HG03025 (cell line): ENCODE measurements around the gene CCNL2.
A peak's percentile ranks its signal among the peaks of the same experiment; 100 is the strongest.
"Not testable (repeated sequence)": the region's sequence is repeated elsewhere in the genome, so short reads cannot be mapped to it uniquely, and the experiment has no call there.

Experiments
- ATAC-seq: cut with Tn5 transposase; IDR thresholded peaks from one replicate; pipeline ENCODE4 v1.9.1; 2021; ENCODE audit warnings: mild to moderate bottlenecking, moderate library complexity; ENCODE audit not compliant: unreplicated experiment, low FRiP score

Gene CCNL2

DNA sequence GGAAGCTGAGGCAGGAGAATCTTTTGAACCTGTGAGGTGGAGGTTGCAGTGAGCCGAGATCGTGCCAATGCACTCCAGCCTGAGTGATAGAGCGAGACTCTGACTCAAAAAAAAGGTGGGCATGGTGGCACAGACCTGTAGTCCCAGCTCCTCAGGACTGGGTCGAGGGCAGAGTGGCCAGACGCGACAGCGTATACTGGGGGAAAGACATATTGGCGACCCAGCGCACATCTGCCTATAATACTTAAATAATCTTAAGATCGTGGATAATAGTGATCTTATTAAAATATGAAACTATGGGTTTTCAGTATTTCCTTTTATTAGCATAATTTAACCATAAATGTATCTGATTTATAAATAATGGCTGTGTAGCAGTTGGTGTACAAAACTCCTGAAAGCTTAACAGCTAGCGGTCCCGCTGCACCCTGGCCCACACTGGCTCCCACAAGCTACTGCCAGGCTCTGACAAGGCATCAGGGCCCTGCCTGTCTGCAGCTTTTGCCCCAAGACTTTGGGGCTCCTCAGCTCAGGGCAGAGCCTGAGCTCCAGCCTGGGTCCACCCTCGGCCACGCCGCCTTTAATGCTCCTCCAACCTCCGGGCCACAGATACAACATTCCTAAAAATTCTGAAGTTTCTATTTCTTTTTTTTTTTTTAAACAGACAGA is 21.5 kb downstream of the CCNL2 start:
- ATAC-seq: no peak

DNA sequence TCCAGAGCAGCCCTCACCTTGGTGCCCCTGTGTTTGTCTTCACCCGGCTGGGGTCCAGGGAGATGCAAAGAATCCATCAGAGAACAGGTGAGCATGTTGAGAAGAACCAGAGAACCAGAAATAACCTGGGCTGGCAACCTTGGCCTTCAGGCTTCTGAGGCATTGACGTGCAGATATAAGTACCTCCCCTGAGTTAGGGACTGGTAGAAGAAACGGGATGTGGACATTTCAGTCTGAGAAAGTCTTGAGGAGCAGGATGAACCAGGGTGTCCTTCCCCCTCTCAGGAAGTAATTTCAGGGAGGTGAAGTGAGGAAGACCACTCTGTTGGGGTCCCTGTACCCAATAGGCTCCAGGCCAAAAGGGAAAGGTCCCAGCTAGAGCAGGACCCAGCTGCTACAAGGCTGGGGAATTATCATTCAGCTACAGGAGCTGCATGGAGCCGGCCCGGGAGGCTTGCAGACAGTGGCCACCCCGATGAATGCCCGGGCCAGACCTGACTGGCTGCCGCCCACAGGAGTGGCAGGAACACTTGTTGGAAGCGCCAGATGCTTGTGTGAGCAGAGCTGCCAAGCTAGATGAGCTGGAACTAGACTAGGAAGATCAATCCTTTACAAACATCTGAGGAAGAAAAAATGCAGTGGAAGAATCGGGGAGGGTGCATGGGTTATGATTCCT is 22.4 kb downstream of the CCNL2 start:
- no peak for ATAC-seq

DNA sequence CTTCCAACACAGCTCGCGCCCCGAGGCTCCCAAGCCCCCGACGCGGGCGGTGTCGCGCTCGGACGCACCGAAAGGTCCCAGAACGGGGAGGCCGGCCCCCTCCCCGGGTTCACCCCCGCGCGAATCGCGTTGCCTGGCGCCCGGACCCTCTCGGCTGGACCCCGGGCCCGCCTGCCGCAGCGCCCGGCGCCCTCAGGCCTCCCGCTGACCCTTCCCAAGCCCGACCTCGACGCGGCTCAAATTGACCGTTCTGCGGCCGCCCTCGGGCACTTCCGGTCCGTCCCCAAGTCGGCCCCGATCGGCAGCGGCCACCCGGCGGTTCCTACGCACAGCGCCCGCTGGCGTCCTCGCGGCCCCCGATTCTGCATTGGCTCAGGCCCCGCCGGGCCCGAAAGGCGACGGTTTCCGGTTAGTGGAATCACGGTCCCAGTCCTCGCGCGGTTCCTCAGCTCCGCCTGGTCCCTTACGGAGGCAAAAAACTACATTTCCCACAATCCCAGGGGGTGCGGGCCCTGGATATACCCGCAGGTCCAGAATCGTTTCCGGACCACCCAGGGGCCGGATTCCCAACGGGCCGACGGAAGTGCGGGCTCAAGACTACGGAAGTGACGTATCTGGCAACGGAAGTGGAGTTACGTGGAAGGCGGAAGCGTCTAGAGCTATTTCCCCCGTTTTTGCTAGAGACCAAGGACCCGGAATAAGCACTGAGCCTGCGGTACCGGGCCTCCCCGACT is 24.0 kb downstream of the CCNL2 start, which contains the start of gene AURKAIP1:
TSS of gene AURKAIP1 (minus strand) at position 279 of the 734 bp plus-strand sequence. CDS start 451 bp downstream, outside the sequence.
- ATAC-seq: peak; percentile 85

DNA sequence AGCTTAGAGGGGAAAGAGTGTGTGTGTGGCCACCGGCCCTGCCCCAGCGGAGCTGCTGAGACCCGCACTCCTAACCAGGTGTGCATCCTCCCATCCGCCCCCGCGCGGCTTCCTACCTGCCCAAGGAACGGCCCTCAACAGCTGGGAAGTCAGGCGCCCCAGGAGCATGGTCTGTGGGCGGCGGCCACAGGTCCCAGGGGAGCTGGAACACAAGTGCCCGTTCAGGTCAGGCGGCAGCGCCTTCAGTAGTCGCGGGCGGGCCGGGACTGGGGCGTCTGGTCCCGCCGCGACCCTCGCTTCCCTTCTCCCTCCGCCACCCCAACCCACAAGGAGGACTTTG is 24.6 kb downstream of the CCNL2 start:
- peak; percentile 1 for ATAC-seq

DNA sequence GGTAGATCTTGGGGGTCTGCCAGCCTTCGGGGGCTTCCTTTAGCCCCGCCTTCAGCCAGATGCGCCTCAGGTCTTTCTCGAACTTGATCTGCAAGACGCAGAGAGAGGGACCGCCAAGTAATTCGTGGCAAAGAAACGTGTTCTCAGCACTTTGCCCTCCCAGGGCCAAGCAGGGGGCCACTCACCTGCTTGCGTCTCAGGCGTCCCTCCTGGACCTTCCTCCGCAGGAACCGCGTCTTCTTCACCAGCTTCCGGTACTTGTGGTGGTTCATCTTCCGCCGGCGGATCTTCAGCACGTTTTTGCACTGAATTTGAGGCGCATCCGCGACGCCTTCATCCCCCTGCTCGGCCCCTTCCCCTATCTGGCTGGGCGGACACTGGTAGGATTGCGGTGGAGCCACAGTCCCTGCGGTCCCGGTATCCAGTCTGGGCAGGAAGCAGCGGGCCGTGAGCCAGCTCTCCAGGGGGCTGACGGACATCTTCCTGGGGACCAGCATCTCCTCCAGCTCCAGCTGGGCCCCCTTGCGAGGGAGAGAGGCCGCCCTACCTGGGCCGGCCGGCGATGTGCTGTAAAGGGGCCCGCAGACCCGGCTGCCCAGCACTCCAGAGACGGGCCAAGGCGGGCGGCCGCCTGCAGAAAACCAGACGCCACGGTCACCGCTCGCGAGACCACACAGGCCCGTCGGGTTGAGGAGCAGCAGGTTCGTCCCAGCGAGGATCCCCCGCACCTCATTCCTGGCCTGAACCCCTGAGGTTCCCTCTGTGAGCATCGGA is 25.1 kb downstream of the CCNL2 start:
- no peak for ATAC-seq

DNA sequence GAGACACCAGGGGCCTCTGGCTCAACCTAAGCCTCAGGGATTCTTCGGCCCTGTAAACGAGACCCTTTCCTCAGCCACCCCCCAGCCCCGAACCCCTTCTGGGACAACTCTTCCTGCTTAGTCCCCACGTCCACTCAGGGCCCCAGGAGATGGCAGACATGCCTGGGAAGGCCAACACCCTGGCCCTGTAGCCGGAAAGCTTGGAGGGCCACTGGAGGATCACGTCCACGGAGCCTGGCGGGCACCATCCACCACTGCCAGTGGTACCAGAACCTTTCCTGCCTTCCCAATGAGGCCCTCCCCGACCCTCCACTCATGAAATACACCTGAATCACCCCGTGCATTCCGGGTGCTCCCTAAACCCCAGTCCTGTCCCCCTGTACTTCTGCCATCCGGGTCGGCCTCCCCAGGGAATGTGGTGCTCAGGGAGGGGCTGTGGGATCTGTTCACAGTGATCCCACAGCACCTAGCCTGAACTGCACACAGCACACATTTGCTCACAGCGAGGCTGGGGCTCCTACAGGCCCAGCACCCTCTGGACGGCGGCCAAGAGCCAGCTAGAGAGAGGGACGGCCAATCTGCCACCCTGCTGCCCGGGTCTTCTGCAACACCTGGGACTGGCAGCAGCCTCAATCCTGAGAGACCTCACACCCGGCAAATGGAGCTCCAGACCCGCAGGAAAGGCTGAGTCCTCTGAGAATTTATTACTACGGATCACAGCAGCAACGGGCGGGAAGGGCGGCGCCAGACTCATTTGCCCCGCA is 25.9 kb downstream of the CCNL2 start:
- no peak for ATAC-seq

DNA sequence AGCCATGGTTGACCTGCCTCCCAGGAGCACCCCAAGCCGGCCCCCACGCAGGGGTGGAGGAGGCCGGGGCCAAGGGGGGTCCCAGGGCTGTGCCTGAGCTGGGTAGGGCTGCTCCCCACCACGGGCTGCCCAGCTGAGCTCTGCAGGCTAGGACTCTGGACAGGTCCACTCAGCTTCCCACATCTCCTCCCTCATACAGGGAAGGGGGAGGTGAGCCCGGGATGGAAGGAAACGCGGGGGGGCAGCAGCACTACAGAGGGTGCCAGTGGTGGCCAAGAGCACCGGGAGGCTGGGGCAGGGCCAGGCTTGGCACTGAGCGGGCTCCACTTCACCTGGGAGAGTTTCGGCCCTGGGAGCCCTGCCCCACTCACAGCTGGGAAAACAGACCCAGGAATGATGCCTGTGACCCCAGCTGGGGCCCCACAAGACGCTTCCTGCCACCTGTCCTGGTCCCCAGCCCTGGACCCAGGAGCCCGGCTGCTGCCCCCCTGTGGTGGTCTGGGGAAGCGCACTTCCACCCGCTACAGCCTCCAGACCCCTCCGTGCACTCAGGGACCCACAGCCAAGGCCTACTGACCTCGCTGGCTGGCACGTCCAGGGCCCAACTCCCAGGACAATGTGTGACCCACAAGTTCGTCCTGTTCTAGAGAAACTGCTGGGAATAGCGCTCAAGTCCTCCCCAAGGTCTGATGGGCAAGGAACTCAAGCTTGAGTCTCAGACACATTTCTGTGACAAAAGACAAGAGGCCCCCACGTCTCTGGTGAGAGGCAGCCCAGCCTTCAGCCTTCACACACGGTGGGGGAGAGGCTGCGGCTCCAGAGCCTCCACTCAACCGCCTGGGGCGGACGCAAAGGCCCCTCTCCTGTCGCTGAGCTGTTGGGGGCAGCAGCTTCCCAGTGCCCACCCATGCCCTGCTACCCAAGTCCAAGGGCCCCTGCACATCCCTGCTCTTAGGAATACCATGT is 27.1 kb downstream of the CCNL2 start:
- ATAC-seq: no peak

DNA sequence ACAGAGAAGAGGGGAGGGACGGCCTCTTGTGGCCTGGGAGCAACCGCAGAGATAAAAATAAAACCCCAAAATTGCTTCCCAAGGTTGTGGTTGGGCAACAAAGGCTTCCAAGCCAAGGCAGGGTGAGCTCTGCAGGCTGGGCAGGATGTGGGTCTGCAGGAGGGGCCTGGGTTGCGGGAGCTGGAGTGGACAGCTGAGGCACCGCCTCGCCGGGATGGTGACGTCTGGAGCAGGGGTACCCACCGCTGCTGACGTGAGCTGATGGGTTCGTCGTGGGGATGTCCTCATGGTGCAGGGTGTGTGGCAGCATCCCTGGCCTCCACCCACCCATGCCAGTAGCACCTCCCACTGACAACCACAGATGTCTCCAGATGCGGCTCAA is 27.8 kb downstream of the CCNL2 start:
- no peak for ATAC-seq

DNA sequence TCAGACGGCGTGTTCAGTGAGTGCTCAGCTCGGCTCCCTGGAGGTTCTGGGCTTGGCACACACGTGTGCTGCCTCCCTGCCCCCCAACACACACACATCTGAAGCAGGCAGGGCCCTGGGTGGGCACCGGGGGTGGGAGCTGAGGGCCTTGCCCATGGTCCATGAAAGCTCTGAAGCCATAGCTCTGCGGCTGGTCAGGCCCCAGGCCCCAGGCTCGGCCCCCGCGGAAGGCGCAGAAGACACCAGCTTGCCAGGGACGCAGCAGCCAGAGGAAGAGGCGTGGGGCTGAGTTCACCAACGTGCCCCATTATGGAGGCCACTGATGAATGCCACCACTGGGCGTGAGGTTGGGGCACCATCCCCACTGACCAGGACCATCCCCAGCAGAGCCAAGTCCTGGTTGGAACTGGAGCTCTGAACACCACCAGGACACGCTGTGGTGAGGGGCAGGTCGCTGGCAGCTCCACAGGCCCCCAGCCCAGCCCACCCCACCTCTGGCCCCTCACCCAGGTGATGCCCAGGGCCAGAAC is 28.3 kb downstream of the CCNL2 start:
- ATAC-seq: no peak

DNA sequence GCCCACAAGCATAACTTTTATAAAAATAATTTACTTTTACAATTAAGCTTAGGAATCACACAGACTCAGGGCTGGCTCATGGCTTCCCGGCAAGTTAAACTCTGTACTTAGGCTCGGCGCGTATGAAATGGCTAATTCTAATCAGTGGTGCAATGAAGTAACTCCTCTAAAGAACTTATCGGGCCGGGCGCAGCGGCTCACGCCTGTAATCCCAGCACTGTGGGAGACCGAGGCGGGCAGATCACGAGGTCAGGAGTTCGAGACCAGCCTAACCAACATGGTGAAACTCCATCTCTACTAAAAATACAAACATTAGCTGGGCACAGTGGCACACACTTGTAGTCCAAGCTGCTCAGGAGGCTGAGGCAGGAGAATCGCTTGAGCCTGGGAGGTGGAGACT is 29.0 kb downstream of the CCNL2 start:
- not testable (repeated sequence) for ATAC-seq

DNA sequence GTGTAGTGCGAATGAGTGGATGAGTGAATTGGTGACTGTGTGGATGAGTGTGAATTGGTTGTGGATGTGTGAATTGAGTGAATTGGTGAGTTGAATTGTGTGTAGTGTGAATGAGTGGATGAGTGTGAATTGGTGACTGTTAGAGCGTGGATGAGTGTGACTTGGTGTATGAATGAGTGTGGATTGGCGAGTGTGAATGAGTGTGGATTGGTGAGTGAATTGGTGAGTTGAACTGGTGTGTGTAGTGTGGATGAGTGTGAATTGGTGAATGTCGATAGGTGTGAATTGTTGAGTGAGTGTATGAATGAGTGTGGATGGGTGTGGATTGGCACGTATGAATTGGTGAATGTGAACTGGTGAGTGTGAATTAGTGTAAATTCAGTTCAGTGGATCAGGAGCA is 31.8 kb downstream of the CCNL2 start:
- ATAC-seq: no peak

DNA sequence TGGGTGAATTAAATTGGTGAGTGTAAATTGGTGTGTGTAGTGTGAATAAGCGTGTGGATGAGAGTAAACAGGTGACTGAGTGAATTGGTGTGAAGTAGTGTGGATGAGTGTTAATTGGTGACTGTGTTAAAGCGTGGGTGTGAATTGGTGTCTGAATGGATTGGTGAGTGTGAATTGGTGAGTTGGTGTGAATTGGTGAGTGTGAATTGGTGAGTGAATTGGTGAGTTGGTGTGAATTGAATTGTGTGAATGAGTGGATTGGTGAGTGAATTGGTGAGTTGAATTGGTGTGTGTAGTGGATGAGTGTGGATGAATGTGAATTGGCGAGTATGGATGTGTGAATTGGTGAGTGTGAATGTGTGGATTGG is 32.5 kb downstream of the CCNL2 start:
- ATAC-seq: no peak

DNA sequence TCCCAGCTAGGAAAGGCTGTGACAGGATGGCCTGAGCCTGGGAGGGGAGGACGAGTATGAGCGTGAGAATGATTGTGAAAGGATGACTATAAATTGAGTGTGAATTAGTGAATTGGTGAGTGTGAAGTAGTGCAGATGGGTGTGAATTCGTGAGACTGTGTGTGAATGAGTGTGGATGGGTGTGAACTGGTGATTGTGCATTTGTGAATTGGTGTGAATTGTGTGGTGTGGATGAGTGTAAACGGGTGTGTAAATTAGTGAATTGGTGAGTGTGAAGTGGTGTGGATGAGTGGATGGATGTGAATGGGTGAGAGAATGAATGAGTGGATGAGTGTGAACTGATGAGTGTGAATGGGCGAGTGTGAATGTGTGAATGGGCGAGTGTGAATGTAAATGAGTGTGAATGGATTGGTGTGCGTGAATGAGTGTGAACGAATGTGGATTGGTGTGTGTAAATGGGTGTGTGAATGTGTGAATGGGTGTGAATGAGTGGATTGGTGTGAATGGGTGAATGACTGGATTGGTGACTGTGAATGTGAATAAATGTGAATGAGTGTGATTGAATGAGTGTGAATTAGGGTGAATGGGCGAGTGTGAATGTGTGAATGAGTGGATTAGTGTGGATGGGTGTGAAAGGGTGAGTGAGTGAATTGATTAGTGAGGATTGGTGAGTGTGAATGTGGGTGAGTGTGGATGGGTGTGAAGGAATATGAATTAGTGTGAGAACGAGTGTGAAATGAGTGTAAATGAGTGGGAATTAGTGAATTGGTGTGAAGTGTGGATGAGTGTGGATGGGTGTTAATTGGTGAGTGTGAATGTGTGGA is 33.0 kb downstream of the CCNL2 start:
- no peak for ATAC-seq

DNA sequence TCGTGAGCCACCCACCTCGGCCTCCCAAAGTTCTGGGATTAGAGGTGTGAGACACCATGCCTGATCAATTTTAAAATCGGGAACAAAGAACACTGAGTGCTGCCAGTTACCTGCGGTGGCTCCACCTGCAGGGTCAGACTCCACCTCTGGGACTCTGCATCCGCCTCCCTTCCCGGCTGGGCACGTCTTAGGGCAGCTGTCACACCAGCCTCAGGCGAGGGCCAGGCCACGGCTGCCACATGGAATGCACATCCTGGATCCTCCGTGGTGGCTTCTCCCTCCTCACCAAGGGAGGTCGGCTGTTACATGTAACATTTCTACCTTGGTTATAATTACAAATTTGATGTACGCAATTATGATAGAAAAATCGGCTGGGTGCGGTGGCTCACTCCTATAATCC is 34.9 kb downstream of the CCNL2 start:
- ATAC-seq: no peak

DNA sequence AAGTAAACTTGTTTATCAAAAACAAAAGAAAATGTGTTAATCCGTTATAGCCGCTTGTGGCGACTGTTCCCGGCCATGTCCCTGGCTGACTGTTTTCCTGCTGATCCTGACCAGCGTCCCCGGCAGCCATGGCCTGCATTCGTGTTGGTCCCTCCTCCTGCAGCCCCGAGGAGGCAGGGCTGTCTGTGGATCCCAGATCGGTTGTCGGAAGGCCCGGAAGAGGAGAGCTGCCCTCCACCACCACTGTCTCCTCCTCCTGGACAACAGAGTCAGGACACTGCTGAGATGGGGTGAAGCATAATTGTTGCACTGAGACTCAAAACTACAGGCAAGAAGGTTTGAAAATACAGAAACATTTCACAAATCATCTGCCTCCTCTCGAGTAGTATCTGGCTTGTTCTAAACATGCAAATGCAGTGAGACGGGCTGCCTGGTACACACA is 37.1 kb downstream of the CCNL2 start:
- ATAC-seq: no peak

DNA sequence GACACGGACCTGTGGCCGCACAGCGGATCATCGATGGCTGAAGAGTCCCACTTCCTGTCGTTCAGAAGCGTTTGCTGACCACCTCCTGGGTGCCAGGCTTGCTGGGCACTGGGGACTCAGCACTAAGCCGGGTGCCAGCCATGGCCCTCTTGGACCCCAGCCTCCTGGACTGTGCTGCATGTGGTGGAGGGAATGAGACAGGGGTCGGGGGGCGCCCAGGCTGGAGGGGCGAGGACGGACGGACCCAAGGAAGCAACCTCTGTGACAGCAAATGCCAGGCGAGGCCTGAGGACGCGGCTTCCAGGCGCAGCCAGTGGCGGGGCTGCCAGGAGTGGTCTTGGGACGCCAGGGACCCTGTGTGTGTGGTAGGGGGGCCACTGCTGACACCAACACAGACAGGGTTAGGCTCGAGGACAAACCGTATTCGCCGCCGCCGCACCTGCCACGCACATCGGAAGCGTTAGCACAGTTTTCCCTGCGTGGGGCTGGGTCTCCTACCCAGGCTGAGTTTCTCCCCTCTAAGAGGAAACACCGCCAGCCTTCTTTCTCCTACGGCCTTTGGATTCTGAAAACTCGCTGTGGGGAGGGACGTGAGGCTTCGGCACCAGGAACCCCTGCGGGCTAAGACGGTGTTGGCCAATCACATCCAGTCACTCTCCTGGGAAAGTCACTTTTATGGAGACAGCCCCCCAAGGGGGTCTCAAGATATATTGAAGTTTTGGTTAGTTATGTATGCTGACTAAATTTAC is 37.7 kb downstream of the CCNL2 start:
- ATAC-seq: no peak

DNA sequence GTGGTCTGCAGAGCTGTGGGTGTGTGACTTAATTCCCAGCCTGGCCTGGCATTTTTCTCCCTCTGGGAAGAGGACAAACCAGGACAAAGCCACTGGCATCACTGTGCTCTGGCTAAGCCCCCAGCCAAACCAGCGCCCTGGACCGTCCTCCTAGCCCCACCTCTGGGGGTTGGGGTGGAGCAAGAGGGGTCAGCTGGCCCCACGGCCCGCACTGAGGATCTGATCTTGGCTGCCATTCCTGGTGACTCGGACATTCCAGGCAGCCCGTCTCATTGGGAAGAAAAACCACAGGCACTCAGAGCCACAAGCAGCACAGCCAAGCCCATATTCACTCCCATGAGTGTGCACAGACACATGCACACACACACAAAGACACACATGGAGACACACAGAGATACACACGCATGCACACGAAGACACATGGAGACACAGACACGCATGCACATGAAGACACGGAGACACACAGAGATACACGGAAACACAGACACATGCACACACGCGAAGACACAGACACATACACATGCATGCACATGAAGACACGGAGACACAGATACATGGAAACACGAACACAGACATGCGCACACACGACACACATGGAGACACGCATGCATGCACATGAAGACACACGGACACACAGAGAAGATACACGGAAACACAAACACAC is 38.5 kb downstream of the CCNL2 start:
- ATAC-seq: no peak
